Urinary bladder (tissue), 4 donors: ENCODE results near the gene ANKRD55. TPM values are rescaled to one million over a fixed set of nuclear protein-coding genes. Genes with fewer than 3 reads are reported as not detected.

Source experiments
- DNase-seq: peaks from one replicate; pipeline ENCODE4 v3.0.0-alpha.2; 2015; ENCODE audit errors: extremely low spot score
- H3K27ac ChIP-seq: one replicate; pipeline ENCODE4 v1.5.1; 2013; ENCODE audit warnings: low read depth, mild to moderate bottlenecking, moderate library complexity
- H3K36me3 ChIP-seq: one replicate; pipeline ENCODE4 v1.6.1; 2013; ENCODE audit warnings: mild to moderate bottlenecking, moderate library complexity; ENCODE audit not compliant: insufficient read depth
- H3K4me1 ChIP-seq: one replicate; pipeline ENCODE4 v1.6.1; 2013; ENCODE audit warnings: mild to moderate bottlenecking, moderate library complexity; ENCODE audit not compliant: insufficient read depth
- H3K4me3 ChIP-seq: one replicate; pipeline ENCODE4 v1.5.1; 2013; ENCODE audit warnings: low read depth, low read length
- WGBS: extraction: QIAGEN DNeasy Blood & Tissue Kit; methylation state at CpG from one replicate; pipeline ENCODE4 v1.1.7; 2013; 5-methylcytosine and 5-hydroxymethylcytosine counted together
- polyA plus RNA-seq: library from polyadenylated mRNA; stranded (reverse); fragments of 200-250 nt; gene quantifications from one replicate; pipeline ENCODE4 v1.2.3, GENCODE V29; 2013
- total RNA-seq: library from RNA; depleted of rRNA; stranded (reverse); fragments of >200 nt; gene quantifications from one replicate; pipeline ENCODE4 v1.2.3, GENCODE V29; 2014
- donor health status: healthy with polysubstance abuse.
- donor health status: healthy.

ANKRD55 gene
- total and polyA plus RNA-seq, 2 donors: 0.05 TPM; not detected in 1

- Histone ChIP-seq H3K27ac (no peak overlapping the region), H3K36me3 (no peaks in the 10 kb centered on the region), H3K4me3 (no peak overlapping the region), H3K4me1 (no peaks in the 10 kb centered on the region)
- DNase-seq: no peak
- 94% methylated on average over 3 of the region's 3 CpGs for WGBS
These were observed 166.1 kb downstream of the ANKRD55 start for GRCh38 chr5:56066931-56067450.

- Histone ChIP-seq H3K4me3 (no peak overlapping the region), H3K36me3 (no peaks in the 10 kb centered on the region), H3K27ac (no peak overlapping the region), H3K4me1 (no peaks in the 10 kb centered on the region)
- DNase-seq: no peak
- WGBS: 59% methylated on average over 2 of the region's 2 CpGs
These were observed 168.1 kb downstream of the ANKRD55 start for GRCh38 chr5:56064984-56065383.

GRCh38 chr5:56060276-56061110, 172.6 kb downstream of the ANKRD55 start:
- Histone ChIP-seq H3K4me1 (no peaks in the 10 kb centered on the region), H3K27ac (no peak overlapping the region), H3K36me3 (no peaks in the 10 kb centered on the region), H3K4me3 (no peak overlapping the region)
- WGBS: 81% methylated on average over 10 of the region's 10 CpGs
- DNase-seq: no peak

GRCh38 chr5:56059854-56060253, 173.3 kb downstream of the ANKRD55 start:
- H3K27ac ChIP-seq: no peak overlapping the region
- H3K36me3 ChIP-seq: no peaks in the 10 kb centered on the region
- 84% methylated on average over 8 of the region's 8 CpGs for WGBS
- H3K4me3 ChIP-seq: no peak overlapping the region
- H3K4me1 ChIP-seq: no peaks in the 10 kb centered on the region
- DNase-seq: no peak

- Histone ChIP-seq H3K4me1 (no peaks in the 10 kb centered on the region), H3K36me3 (no peaks in the 10 kb centered on the region), H3K4me3 (no peak overlapping the region), H3K27ac (no peak overlapping the region)
- WGBS: 90% methylated on average over 2 of the region's 2 CpGs
- DNase-seq: no peak
These were observed 176.3 kb downstream of the ANKRD55 start for GRCh38 chr5:56056875-56057274.

GRCh38 chr5:56055859-56056258, 177.3 kb downstream of the ANKRD55 start:
- Histone ChIP-seq H3K27ac (no peak overlapping the region), H3K4me1 (no peaks in the 10 kb centered on the region), H3K36me3 (no peaks in the 10 kb centered on the region), H3K4me3 (no peak overlapping the region)
- no peak for DNase-seq
- WGBS: 83% methylated on average over 3 of the region's 3 CpGs

GRCh38 chr5:56055287-56055686, 177.8 kb downstream of the ANKRD55 start:
- Histone ChIP-seq H3K4me1 (no peaks in the 10 kb centered on the region), H3K4me3 (no peak overlapping the region), H3K27ac (no peak overlapping the region), H3K36me3 (no peaks in the 10 kb centered on the region)
- no peak for DNase-seq
- WGBS: 96% methylated on average over 1 of the region's 1 CpG

- no peaks in the 10 kb centered on the region for H3K36me3 ChIP-seq
- whole genome bisulfite sequencing: 91% methylated on average over 2 of the region's 2 CpGs
- H3K27ac ChIP-seq: no peak overlapping the region
- no peak for DNase-seq
- H3K4me3 ChIP-seq: no peak overlapping the region
- H3K4me1 ChIP-seq: no peaks in the 10 kb centered on the region
These were observed 178.5 kb downstream of the ANKRD55 start for GRCh38 chr5:56054666-56055065.

- Histone ChIP-seq H3K4me1 (no peaks in the 10 kb centered on the region), H3K27ac (no peak overlapping the region), H3K36me3 (no peaks in the 10 kb centered on the region), H3K4me3 (no peak overlapping the region)
- no peak for DNase-seq
- 96% methylated on average over 4 of the region's 4 CpGs for whole genome bisulfite sequencing
These were observed 179.8 kb downstream of the ANKRD55 start for GRCh38 chr5:56053363-56053762.

- no peak overlapping the region for H3K27ac ChIP-seq
- no peaks in the 10 kb centered on the region for H3K36me3 ChIP-seq
- H3K4me1 ChIP-seq: no peaks in the 10 kb centered on the region
- WGBS: 80% methylated on average over 1 of the region's 1 CpG
- H3K4me3 ChIP-seq: no peak overlapping the region
- DNase-seq: no peak
These were observed 180.4 kb downstream of the ANKRD55 start for GRCh38 chr5:56052735-56053134.

- 15% methylated on average over 1 of the region's 1 CpG for WGBS
- Histone ChIP-seq H3K4me3 (no peak overlapping the region), H3K4me1 (no peaks in the 10 kb centered on the region), H3K27ac (no peak overlapping the region), H3K36me3 (no peaks in the 10 kb centered on the region)
- no peak for DNase-seq
These were observed 182.4 kb downstream of the ANKRD55 start for GRCh38 chr5:56050551-56051255.
